NCI-H146 treated with DMSO at 0.1 percent for 48 hours (cell line): ENCODE data around the gene AFF3.

ENCODE experiments used
- DNase-seq: peaks from one replicate; lab custom pipeline; 2025; ENCODE audit not compliant: unreplicated experiment; lab: John Stamatoyannopoulos, UW

AFF3 gene

DNA sequence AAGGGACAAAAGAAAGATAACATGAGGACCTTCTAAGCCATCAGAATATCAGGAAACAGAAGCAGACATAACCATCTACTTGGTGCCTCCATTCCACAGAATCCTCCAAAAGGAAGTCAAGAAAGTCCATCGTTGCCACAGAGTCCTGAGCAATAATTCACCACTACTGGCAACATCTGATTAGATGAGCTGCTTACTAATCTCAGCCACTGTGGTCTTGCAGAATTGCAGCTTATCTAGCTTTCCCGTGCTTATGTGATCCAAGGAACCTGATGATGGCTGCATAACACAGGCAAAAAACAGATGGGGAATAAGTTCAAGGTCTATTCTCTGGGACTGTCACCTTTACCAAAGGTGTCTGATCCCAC, 278.5 kb downstream of the AFF3 start:
- DNase-seq, result no peak

DNA sequence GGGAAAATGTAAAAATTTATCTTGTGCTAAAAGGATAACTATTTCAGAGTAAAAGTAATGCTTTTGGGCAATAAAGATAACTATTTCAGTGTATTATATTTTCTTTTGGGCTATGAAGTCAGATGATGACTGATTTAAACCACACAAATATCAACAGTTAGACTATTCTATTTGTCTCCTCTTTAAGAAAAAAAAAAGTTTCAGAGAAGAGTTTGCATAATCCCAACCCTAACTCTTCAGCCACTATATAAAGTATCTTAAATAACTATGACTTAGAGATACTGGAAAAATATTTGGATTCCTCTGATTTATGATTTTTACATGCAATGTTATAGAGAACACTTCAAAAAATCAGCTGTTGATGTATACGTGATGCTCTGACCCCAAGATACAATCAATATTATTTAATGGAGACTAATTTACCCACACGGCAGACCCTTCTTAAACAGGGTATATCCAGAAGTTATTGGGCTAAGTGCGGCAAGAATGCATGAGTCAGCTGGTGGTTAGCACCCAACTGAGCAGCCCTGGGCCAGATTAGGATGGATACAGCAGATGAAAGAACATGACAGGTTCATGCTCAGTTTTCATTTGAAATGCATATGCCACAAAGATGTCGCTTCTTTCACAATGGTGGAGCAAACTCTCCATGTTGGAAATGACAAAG, 279.0 kb downstream of the AFF3 start:
- no peak for DNase-seq

- no peak for DNase-seq
Measured at GRCh38 chr2:99862566-99862965, 279.8 kb downstream of the AFF3 start.

DNA sequence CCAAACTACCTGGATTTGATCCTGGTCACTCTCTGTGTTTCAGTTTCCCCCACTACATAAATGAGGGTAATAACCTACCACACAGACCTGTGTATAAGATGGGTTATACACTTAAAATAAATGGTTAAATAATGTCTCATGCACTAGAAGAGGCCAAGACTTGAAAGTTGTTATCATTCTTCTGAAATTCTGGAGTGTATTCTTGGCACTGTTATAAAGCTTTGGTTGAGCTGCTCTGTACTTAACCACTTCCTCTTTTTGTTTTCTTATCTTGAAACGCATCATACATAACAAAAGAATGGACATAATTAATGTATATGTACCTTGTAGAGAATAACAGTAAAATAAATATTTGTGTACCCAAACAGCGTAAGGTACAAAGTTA, 281.0 kb downstream of the AFF3 start:
- no peak for DNase-seq

DNA sequence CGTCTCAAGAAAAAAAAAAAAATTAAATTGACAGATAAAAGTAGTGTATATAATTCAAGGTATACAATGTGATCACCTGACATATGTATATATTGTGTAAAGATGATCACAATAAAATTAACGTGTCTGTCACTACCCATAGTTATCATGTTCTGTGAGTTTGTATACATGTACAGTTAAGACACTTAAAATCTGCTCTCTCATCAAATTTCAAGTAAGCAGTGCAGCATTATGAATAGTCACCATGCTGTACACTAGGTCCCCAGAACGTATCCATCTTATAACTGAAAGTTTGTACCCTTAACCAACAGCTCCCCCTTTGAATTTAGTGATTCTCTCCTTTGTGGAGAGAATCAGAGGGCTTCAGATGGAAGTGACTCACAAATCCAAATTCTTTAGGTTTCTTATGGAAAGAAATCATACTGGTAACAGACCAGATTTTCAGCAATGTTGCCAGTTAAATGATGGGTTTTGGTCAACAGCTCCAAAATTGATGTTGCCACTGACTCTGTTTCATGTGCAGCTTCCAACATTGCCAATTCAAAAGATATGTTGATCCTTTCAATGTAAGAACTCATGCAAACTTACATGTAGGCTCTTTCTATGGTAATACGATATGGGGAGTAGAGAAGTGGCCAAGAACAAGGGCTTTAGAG, 281.5 kb downstream of the AFF3 start:
- DNase-seq, result no peak

DNA sequence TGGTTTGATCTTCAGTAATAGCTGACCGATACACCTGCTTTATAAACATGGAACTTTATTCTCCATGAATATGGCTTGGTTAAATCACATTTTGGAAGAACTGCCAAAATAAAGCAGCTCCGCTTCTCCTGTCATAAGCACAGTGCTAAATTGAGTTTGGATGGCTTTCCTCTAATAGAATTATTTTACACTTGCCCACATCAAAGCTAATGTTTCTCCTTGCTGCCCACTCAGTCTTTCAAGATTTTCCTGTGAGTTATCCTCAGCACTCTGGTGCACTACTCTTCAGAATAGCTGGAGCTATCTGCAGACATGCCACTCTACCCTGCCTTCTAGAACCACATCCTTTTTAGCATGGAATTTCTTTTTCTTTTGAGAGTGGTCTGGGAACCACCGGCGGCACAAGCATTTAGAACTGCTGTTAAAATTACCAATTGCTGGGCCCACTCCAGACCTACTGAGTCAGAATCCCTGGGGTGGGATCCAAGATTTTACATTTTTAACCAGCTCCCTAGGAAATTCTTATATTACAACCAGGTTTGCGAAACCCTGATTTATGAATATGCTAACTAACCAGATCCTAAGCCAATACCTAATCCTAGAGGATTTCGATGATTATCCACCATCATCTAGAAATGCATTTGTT, 283.3 kb downstream of the AFF3 start:
- no peak for DNase-seq

- DNase-seq, result no peak
Measured at GRCh38 chr2:99857867-99858444, 284.4 kb downstream of the AFF3 start.

GRCh38 chr2:99857372-99857771, 285.0 kb downstream of the AFF3 start:
- DNase-seq, result no peak

DNA sequence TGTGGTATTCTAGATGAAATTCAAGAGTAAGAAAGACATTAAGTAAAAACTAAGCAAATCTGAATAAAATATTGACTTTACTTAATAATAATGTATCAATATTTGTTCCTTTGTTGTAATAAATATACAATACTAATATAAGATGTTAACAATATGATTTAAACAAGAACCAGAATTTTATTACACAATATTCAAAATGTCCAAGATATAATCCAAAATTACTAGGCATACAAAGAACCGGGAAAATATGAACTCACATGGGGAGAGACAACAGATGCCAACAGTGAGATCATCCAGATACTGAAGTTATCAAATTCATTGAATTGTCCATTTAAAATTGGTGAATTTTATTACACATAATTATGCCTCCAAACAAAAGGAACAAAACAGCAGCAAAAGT, 286.3 kb downstream of the AFF3 start:
- DNase-seq, result no peak

DNA sequence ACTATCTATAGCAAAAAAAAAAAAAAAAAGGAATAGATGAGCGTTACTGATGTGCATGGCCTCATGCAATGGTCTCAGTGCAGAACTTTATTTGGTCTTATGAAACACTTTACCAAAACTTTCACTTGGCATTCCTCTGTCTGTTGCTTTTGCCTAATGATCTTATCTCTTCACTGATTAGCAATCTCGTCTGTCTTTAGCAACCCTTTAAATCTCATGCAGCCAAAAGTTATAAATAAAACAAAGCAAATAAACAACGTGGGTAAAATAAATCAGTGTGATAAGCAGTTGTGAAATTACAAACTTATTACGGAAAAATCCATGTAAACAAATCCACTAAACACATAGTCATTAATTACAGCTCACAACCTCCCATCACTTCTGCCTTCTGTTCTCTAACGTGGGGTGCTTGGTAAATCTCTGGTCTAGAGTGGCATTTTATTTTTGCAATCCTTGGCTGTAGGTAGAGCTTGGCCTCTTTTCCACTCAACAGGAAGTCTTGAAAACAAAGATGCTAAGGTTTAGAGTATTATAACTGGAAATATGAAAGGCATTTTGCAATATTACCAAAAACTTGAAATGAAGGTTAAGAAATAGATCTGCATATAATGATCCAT, 288.0 kb downstream of the AFF3 start:
- no peak for DNase-seq

- no peak for DNase-seq
Measured at GRCh38 chr2:99852956-99853355, 289.4 kb downstream of the AFF3 start.

DNA sequence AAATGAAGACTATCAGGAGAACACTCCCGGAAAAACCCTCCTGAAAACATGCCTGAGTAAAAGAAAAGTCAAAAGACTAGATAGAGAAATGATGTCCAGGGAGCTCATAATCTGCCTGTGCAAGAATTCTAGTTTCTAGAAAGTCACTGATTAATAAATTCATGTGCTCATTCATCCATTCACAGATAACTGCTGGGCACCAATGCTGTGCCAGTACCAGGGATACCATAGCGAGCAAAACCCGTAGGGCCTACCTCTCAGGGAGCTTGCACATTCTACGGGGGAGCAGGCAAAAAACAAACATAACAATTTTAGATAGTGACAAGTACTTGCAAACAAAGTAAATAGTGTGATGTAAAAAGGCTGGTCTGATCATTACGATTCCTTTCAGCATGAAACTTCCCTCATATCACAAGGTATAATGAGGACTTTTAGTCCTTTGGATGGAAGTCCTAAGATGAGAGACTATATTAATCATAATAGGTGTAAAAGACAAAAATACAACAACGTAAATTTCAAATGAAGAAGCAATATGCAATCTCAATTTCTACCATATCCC, 289.9 kb downstream of the AFF3 start:
- no peak for DNase-seq

- no peak for DNase-seq
Measured at GRCh38 chr2:99851811-99852210, 290.6 kb downstream of the AFF3 start.

DNA sequence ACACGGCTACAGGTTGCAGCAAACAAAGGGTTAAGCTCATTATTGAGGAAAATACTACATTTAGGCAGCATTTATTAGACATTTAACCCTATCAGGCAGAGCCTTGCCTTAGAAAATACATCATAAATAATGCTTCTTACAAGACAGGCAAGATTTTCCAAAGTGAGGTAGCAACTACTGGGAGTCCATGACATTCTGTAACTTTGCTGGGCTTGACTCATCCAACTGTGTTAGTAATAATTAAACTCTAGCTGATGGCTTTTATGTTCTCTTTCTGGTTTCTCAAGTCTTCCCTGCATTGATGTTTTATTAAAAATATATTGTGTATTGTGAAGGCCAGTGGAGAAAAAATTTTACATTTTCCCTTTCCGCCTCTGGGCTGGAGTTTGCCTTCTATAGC, 291.3 kb downstream of the AFF3 start:
- no peak for DNase-seq

GRCh38 chr2:99850084-99850710, 292.2 kb downstream of the AFF3 start:
- no peak for DNase-seq

DNA sequence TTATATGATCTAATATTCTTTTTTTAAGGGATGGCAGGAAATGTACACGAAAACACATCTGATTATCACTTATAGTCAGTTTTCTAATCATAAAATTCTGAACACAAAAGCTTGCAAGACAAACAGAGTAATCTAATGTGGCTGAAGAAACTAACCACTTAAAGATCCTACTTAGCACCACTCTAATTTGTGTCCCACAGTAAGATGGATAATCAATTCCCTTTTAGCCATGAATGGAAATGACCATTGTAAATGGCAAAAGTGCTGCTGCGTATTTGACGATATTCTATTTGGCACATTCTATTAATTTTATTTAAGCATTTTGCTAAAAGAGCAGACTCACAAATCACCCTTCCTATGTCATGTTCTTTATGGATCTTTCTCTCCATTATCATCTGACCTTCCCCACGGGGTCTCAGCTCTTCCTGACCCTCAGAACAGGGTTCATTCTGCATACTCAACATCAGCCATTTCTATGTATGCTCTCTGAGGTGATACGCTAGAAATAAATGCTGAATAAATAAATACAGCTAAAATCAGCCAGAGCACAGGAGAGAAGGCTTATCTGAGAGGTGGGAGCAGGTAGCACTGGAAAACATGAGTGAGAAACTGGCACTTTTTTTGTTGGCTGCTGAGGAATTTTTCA, 295.8 kb downstream of the AFF3 start:
- DNase-seq, result no peak

DNA sequence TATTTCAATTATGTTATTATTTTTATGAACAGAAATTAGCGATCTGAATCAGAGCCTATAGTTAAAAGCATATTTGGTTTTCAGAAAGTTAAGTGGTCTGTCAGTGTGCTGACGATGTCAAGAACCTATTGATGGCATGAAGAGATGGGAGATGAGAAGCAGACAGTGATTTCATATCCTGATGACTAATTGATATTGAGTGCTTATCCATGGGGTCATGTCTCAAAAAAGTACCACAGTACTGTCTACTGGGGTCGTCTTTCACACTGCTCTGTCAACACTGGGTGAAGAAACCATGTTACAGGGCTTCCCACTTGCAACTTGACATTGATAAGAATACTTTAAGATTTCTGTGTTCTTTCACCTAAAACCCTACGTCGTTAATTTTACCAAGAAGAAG, 297.1 kb downstream of the AFF3 start:
- DNase-seq, result no peak

DNA sequence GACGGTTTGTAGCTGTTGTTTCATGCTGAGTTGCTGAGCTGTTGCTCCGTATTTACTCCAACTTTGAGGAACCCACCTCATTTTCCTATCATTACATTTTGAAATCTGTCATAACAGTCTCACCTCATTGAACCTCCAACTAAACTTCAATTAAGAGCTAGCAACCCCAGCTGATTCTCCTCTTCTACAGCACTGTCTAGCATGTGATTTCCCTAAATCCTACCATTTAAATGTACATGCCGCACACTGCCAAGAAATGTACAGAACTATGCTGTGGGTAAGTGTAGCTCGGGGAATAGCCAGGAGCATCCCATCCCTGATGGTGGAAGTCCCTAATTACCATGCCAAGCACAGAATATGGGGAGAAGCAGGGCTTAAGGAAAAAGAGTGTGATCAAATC, 299.9 kb downstream of the AFF3 start:
- DNase-seq, result no peak

- DNase-seq, result no peak
Measured at GRCh38 chr2:99841749-99842148, 300.6 kb downstream of the AFF3 start.

- no peak for DNase-seq
Measured at GRCh38 chr2:99840831-99841230, 301.6 kb downstream of the AFF3 start.
